Hepatocyte (in vitro differentiated cells): Measurements from ENCODE around the gene ZBTB22. TPM values are rescaled to one million over a fixed set of nuclear protein-coding genes. Genes with fewer than 3 reads are reported as not detected.

ENCODE experiments used
- DNase-seq: peaks from one replicate; pipeline ENCODE4 v3.0.0-alpha.2; 2016; ENCODE audit warnings: low spot score
- H2AFZ ChIP-seq: fragments of 200-600 bp; sonication (generic); 2 replicates; pipeline ENCODE4 v1.6.0; 2016; ENCODE audit warnings: antibody characterized with exemption, mild to moderate bottlenecking
- H3K27ac ChIP-seq: fragments of 200-600 bp; sonication (generic); 2 replicates; pipeline ENCODE4 v1.5.1; 2016; ENCODE audit warnings: mild to moderate bottlenecking
- H3K27me3 ChIP-seq: fragments of 200-600 bp; sonication (generic); 2 replicates; pipeline ENCODE4 v1.6.1; 2016
- H3K36me3 ChIP-seq: fragments of 200-600 bp; sonication (generic); replicated peaks from 2 replicates; pipeline ENCODE4 v1.5.1; 2016; ENCODE audit warnings: low read depth; ENCODE audit not compliant: insufficient read depth
- H3K4me1 ChIP-seq: fragments of 200-600 bp; sonication (generic); 2 replicates; pipeline ENCODE4 v1.5.1; 2016; ENCODE audit warnings: mild to moderate bottlenecking, moderate library complexity; ENCODE audit not compliant: insufficient read depth
- H3K4me2 ChIP-seq: fragments of 200-600 bp; sonication (generic); 2 replicates; pipeline ENCODE4 v1.6.0; 2016
- H3K4me3 ChIP-seq: fragments of 200-600 bp; sonication (generic); 2 replicates; pipeline ENCODE4 v1.5.1; 2016; ENCODE audit warnings: mild to moderate bottlenecking
- H3K79me2 ChIP-seq: fragments of 200-600 bp; sonication (generic); 2 replicates; pipeline ENCODE4 v1.6.0; 2017; ENCODE audit warnings: mild to moderate bottlenecking
- H3K9me2 ChIP-seq: fragments of 200-600 bp; sonication (generic); replicated peaks from 2 replicates; pipeline ENCODE4 v1.6.0; 2017; ENCODE audit warnings: mild to moderate bottlenecking; ENCODE audit not compliant: insufficient read depth
- H3K9me3 ChIP-seq: fragments of 200-600 bp; sonication (generic); 2 replicates; pipeline ENCODE4 v1.5.1; 2016; ENCODE audit warnings: low read depth, mild to moderate bottlenecking
- H4K20me1 ChIP-seq: fragments of 200-600 bp; sonication (generic); 2 replicates; pipeline ENCODE4 v1.6.0; 2016; ENCODE audit warnings: mild to moderate bottlenecking; ENCODE audit not compliant: insufficient read depth, poor library complexity, severe bottlenecking
- EZH2 ChIP-seq: fragments of 200-600 bp; sonication (generic); IDR thresholded peaks from 2 replicates; pipeline ENCODE4 v1.6.1; 2016; ENCODE audit warnings: antibody characterized with exemption, mild to moderate bottlenecking, borderline replicate concordance
- EZH2phosphoT487 ChIP-seq: fragments of 200-600 bp; sonication (generic); IDR thresholded peaks from one replicate; pipeline ENCODE4 v1.6.1; 2018; ENCODE audit warnings: antibody characterized with exemption, mild to moderate bottlenecking, low read depth, moderate library complexity; ENCODE audit not compliant: unreplicated experiment, severe bottlenecking
- WGBS: methylation state at CpG from one replicate; pipeline ENCODE4 v1.1.6; 2016; ENCODE audit warnings: low lambda C conversion rate; ENCODE audit errors: missing lambda C conversion rate; 5-methylcytosine and 5-hydroxymethylcytosine counted together
- polyA plus RNA-seq: library from polyadenylated mRNA; unstranded; fragments of >200 nt; fragmentation: Nextera tagmentation; extraction: Ambion mirVana; gene quantifications from 2 replicates; pipeline ENCODE4 v1.2.1, GENCODE V29; 2016
- total RNA-seq: library from RNA; depleted of rRNA; stranded (reverse); fragments of >200 nt; gene quantifications from 2 replicates; pipeline ENCODE4 v1.2.3, GENCODE V29; 2014
- TF ChIP-seq, protein P1 (sequence below): fragments of 200-600 bp; sonication (generic); IDR thresholded peaks from 2 replicates; pipeline ENCODE4 v1.5.1; 2016; ENCODE audit warnings: antibody characterized with exemption, mild to moderate bottlenecking; ENCODE audit not compliant: poor library complexity

The ZBTB22 gene
- total and polyA plus RNA-seq, 2 experiments from 2014 or later = 23.2 to 23.4 TPM

DNA sequence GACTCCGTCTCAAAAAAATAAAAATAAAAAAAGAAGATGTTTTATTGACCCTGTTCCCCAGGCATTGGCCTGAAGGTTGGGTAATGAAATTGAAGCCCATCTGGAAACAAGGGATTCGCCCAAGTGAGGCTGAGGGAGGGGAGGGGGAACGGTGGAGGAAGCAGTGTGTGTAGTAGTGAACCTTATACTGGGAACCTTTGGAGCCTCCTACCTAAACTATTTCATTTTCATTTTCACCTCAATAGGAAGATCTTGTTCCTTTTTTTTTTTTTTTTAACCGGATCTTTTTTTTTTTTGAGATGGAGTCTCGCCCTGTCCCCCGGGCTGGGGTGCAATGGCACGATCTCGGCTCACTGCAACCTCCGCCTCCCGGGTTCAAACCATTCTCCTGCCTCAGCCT, 13.2 kb upstream of the ZBTB22 start:
- no peaks in the 10 kb centered on the region for H3K9me2 ChIP-seq
- 93% methylated on average over 10 of the region's 10 CpGs for WGBS
- no peaks in the 10 kb centered on the region for H3K36me3 ChIP-seq
- TF ChIP-seq, protein P1, sequence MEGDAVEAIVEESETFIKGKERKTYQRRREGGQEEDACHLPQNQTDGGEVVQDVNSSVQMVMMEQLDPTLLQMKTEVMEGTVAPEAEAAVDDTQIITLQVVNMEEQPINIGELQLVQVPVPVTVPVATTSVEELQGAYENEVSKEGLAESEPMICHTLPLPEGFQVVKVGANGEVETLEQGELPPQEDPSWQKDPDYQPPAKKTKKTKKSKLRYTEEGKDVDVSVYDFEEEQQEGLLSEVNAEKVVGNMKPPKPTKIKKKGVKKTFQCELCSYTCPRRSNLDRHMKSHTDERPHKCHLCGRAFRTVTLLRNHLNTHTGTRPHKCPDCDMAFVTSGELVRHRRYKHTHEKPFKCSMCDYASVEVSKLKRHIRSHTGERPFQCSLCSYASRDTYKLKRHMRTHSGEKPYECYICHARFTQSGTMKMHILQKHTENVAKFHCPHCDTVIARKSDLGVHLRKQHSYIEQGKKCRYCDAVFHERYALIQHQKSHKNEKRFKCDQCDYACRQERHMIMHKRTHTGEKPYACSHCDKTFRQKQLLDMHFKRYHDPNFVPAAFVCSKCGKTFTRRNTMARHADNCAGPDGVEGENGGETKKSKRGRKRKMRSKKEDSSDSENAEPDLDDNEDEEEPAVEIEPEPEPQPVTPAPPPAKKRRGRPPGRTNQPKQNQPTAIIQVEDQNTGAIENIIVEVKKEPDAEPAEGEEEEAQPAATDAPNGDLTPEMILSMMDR = no peak
- TF ChIP-seq EZH2 (no peak), EZH2phosphoT487 (no peak)
- H3K4me3 ChIP-seq = no peak overlapping the region
- no peaks in the 10 kb centered on the region for H3K79me2 ChIP-seq
- no peak overlapping the region for H3K27ac ChIP-seq
- no peaks in the 10 kb centered on the region for H4K20me1 ChIP-seq
- H3K9me3 ChIP-seq = no peaks in the 10 kb centered on the region
- no peaks in the 10 kb centered on the region for H3K4me1 ChIP-seq
- H3K27me3 ChIP-seq = no peaks in the 10 kb centered on the region
- no peak overlapping the region for H2AFZ ChIP-seq
- H3K4me2 ChIP-seq = no peak overlapping the region
- DNase-seq = no peak

DNA sequence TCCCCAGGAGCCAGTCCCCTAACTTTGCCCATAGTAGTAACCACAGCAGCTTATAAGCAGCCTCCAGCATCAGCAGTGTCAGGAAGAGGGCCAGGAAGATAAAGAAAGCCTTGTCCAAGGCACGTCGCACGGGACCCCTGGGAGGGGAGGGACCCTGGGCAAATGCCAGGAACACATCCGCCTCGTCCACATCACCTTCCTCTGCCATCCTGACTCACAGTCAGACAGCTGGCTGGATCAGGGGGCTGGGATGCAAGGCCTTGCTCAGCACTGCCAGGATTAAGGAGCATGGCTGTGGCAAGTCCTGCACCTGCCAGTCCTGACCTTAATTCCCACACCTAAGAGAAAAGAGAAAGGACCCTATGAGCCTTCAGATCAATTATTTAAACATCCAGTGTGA, 11.5 kb upstream of the ZBTB22 start:
- peaks cover 1% of the 10 kb centered on the region for H3K4me1 ChIP-seq
- no peaks in the 10 kb centered on the region for H4K20me1 ChIP-seq
- no peak for DNase-seq
- no peaks in the 10 kb centered on the region for H3K36me3 ChIP-seq
- H2AFZ ChIP-seq = no peak overlapping the region
- H3K4me3 ChIP-seq = no peak overlapping the region
- 81% methylated on average over 5 of the region's 5 CpGs for WGBS
- H3K9me2 ChIP-seq = no peaks in the 10 kb centered on the region
- no peaks in the 10 kb centered on the region for H3K27me3 ChIP-seq
- no peak overlapping the region for H3K4me2 ChIP-seq
- H3K79me2 ChIP-seq = no peaks in the 10 kb centered on the region
- TF ChIP-seq, protein P1 = no peak
- H3K27ac ChIP-seq = no peak overlapping the region
- H3K9me3 ChIP-seq = no peaks in the 10 kb centered on the region

DNA sequence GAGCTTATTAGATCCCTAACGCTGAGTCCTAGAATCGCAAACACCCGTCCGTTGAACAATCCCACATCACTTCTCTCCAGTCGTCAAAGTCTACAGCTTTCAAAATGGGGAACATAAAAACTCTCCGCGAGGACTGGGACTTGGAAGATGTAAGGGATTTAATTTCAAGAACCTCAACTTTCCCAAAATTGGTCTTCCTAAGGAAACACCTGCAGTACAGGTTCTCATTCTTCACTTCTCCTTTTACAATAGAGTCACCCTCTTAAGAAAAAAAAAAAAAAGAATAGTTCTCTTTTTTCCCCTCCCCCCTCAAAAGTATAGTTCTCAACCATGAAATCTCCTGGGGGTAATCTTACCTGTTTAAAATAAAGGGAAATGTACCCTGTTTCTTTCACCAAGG, 6.6 kb upstream of the ZBTB22 start:
- WGBS = 59% methylated on average over 7 of the region's 7 CpGs
- Histone ChIP-seq H2AFZ (peak overlapping the region; percentile 45), H4K20me1 (no peaks in the 10 kb centered on the region)

More for the DNA sequence above, 6.6 kb upstream of the ZBTB22 start:
- Histone ChIP-seq H3K4me2 (peak overlapping the region; percentile 74), H3K9me3 (no peaks in the 10 kb centered on the region), H3K27ac (peak overlapping the region; percentile 13), H3K79me2 (peaks cover 29% of the 10 kb centered on the region), H3K4me3 (peak overlapping the region; percentile 18), H3K4me1 (peaks cover 11% of the 10 kb centered on the region), H3K9me2 (no peaks in the 10 kb centered on the region), H3K36me3 (no peaks in the 10 kb centered on the region), H3K27me3 (no peaks in the 10 kb centered on the region)
- no peak for DNase-seq
- TF ChIP-seq EZH2 (no peak), EZH2phosphoT487 (no peak)
- TF ChIP-seq, protein P1 = no peak
